ENCODE data around the gene GOLM1.

Gene GOLM1

DNA sequence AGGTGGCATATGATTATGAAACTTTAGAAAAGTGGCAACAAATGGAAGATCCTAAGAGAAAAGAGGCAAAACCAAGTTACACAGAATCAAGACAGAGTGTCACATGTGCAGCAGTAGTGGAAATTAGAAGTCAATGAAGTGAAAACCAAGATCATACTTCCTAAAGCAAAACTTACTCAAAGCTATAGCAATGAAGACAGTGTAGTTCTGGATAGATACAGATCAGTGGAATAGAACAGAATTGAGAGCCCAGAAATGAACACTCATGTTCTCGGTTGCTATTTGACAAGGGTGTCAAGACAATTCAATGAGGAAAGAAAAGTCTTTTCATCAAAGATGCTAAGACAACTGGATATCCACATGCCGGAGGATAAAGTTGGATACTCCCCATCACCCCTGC, 114.9 kb downstream of the GOLM1 start:
- no peak for DNase-seq (ENCODE audit: low read depth in 2 of 2)

DNA sequence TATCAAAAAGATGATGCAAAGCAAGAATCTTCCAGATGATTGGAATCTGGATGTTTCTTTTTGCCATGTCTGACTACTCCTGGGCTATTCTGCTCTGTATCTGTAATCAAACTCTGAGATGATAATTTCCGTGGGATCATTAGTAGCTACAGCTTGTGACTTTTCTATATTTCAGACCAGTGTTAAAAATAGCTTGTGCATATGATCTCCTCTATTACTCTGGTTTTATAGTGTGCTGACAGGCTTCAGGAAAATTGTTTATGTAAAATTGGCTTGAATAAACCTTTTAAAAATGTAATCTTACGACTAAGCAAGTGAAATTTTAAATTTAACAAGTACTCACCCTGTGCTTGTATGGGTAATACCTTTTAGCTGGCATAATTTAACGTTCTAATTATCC, 118.0 kb downstream of the GOLM1 start:
- no peak for DNase-seq (ENCODE audit: low read depth in 2 of 2)

DNA sequence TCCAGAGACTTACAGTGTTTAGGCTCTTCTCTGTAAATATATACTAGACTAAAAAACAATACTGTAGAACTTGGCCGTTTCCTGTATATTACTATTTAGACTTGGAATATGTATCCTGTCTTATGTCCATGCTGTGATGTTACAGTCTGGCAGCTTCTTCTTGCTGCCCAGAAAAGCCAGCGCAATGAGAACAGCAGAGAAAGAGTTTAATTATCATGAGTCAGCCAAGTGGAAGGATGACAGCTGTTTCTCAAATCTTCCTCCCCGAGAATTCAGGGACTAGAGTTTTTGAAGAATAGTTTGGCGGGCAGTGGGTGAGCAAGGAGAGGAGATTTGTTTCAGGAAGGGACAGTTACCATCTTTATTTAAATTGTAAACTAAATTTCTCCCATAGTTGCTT, 120.9 kb downstream of the GOLM1 start:
- no peak for DNase-seq (ENCODE audit: low read depth in 2 of 2)

Data from stimulated activated CD4-positive, alpha-beta T cell treated with anti-CD3 and anti-CD28 coated beads, Interleukin-4, amount 100 ng/mL, for 48 hours (primary cell).